Activated CD4-positive, alpha-beta T cell treated with anti-CD3 and anti-CD28 coated beads, Interleukin-2, Interleukin-6, amounts not matched to agents 100 ng/mL and 50 ng/mL, durations not matched to agents 16 hours and 8 hours (primary cell): ENCODE measurements around the gene MTSS2.
"Not testable (repeated sequence)": the region's sequence is repeated elsewhere in the genome, so short reads cannot be mapped to it uniquely, and the experiment has no call there.

Experiments used
- DNase-seq: peaks from one replicate; pipeline ENCODE4 v3.0.0-alpha.2; 2020

The MTSS2 gene

GRCh38 chr16:70684146-70685060 lies 1.4 kb downstream of the MTSS2 start:
- DNase-seq = no peak

GRCh38 chr16:70683146-70683944 lies 2.5 kb downstream of the MTSS2 start:
- no peak for DNase-seq

DNA sequence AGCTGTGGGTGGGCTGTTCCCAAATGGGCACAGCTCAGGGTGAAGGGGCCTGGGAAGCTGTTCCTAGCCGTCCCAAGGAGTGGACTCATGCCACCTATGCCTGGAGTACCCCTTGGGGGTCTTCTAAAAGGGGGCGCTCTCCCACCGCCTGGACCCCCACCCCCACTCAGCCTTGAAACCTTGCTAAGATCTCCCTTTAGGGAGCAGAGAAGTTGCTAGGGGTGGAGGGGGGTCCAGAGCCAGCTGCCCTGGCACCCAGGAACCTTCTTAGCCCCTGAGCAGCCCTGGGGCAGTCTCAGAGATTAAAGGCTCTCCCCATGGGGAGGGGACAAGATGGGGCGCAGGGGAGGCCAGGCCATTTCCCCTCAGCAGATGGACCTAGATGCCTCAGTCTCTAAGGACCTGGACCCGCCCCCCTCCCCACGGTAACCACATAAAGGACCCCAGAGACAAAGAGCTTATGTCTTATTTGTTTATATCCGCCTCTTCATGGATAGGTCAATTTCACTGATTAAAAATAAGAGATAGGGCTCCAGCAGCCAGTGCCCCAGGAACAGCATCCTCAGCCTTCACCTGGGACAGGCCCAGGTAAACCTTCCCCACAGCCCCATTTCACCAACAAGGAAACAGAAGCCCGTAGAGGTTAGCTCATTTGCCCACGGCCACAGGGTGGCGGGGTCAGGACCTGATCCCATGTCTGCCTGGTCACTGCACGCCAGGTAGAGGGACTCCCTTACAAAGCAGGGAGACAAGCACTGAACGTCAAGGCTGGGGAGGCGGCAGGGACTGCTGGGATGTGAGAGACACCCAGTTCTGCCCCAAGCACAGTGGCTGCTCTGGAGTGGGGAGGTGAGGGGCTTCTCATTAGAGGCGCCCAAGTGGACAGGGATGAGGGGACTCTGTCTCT lies 3.4 kb downstream of the MTSS2 start:
- DNase-seq = no peak

GRCh38 chr16:70681382-70682238 lies 4.2 kb downstream of the MTSS2 start:
- no peak for DNase-seq

DNA sequence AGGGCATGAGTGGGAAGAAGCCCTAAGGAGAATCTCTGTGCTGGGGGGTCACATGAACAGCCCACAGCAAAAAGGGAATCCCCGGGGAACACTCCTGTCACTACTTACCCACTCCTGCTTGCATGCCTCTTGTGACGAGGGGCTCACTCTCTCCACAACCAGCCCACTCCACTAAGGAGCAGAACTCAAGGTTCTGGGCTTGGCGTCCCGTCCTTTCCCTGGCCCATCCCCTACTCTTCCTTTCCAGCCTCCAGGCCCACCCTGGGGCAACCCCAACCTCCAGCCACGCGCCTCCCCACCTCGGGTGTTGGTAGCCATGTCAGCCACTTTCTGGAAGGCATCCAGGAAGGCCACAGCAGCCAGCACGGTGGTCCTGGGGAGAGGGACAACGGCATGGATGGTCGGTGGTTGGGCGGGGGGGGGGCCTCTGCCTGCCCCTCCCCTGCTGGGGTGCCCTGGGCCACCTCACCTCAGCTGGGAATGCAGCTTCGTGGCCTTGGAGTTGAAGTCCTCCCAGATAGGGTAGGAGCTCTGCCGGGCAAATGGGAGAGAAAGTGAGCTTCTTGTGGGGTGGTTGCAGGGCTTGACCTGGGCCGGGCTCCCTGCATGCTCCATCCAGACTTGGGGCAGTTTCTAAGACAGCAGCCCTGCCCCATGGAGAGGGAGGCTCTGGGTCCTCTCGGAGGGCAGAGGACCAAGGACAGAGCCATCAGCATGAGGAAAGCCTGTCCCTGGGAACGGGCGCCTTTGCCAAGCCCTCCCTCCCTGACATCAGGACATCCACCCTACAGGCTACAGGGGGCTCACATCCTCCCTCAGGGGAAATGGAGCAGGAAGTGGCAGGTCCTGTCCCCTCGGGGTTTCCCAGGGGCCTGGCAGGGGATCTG lies 5.1 kb downstream of the MTSS2 start:
- DNase-seq = no peak

DNA sequence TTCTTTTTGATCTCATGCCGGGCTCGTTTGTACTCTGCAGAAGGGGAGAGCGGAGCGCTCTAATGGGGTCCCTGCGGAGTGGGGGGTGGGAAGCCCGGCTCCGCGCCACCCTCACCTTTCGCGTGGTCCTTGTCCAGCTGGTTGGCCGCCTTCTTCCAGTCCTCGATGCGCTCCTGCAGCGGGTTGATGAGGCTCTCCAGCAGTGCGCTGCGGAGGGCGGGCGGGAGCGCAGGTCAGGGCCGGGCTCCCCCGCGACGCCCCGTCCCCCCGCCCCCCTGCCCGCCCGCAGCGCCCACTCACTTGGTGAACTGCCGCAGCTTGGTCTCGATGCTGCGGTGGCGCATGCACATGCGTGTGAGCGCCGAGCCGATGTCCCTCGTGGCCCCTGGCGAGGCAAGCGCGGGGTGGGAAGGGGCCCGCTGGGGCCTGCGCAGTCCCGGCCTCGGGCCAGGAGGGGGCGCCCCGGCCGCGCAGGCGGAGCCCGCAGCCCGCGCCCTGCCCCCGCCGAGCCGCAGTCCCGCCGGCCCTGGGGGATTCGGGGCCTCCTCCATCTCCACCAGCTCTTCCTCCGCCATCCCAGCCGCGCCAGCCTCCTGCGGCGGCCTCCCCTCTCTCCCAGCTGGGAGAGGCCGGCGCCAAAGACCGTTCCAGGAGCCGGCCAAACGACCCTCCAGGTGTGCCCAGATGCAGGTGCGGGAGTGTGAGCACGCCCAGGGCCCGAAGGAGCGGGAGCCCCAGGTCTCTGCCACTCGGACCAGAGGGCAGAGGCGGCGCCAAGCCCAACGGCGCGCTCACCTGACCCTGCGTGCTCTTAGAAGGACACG lies 6.0 kb downstream of the MTSS2 start:
- no peak for DNase-seq

DNA sequence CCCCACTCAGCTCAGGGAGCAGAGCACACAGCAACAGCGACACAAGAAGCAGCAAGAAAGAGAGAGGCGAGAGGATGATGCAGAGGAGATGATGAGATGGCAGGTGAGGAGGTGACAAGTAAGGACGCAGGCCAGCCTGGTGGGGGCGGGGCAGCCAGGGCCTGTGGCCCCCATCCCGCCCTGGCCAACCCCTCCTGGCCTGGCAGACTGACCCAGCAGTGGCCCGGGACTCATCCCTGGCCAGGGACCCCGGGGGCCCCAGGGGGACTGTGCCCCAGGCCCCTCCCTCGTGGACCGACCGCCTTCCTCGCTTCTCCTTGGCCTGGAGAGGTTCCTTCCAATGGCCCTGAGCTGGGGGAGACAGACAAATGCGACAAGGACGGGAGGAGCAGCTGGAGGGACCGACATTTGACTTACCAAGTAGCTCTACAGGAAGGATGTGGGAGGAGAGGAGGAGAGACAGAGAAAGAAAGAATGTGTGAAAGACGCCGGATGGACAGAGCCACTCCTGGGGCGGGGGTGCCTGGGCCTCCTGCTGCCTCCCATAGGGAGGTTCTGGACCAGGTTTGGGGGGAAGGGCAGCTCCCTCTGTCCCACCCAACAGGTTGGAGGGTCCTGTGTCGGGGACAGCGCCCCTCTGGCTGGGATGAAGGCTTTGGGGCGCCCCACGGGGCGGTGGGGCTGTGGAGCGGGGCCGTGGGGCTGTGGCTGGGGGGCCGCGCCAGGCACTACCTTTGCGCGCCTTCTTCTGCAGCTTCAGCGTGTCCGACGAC lies 6.8 kb downstream of the MTSS2 start:
- DNase-seq = no peak

GRCh38 chr16:70678121-70678897 lies 7.5 kb downstream of the MTSS2 start:
- no peak for DNase-seq

- no peak for DNase-seq
These were observed 8.2 kb downstream of the MTSS2 start for GRCh38 chr16:70677499-70678120.

GRCh38 chr16:70676675-70677498 lies 9.0 kb downstream of the MTSS2 start:
- no peak for DNase-seq

DNA sequence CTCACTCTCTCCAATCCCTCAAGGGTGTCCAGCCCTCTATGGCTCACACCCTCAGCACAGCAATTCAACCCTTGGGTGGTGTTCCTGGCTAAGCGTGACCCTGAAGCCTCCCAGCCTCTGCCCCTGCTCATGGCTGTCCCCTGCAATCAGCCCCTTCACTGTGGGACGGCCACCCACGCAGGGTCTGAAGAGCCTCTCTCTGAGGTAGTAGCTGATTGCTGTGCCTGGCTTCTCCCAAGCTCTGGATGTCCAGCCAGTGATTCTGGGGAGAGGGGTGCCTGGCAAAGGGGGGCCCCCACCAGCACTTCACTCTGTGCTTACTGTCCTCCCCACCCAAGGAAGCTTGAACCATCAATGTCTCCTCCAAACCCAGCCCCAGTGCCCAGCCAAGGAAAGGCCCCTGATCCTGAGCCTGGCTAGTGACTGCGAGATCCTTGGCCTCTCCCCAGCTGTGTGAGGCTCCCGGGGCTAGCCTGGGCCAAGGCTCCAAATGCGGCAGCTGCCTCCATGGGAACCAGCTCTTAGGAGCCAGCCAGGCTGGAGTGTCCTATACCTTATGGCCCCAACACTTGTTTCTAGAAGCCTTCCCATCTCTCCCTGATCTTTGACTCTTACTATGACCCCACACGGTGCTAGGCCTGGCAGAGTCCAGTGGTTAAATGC lies 9.9 kb downstream of the MTSS2 start:
- no peak for DNase-seq

DNA sequence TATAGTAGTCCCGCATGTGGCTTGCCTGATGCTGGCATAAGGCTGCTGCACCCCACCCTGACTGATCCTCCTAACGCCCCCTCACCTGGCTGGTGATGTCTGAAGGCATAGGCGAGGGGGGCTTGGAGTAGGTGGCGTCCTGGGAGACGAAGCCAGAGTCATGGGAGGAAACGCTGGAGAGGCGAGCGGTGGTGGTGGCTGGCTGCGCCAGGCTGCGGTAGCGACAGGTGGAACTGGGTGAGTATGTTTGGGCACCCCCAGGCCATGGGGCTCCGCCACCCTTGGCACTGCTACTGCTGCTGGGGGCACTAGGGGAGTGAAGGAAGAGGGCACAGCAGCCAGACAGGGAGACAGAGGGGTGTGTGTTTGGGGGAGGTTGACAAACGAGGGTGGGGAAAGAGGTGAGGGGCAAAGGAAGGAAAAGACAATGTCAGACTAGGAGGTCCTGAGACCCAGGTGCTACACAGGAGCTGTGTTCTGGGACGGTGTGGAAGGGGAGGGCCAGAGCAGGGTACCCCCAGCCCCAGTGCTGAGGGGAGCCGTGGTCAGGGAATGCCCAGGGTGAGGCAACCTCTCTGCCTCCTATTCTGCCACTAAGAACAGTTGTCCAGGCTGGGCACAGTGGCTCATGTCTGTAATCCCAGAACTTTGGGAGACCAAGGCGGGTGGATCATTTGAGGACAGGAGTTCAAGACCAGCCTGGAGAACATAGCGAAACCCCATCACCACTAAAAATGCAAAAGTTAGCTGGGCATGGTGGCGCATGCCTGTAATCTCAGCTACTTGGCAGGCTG lies 11.4 kb downstream of the MTSS2 start:
- no peak for DNase-seq

DNA sequence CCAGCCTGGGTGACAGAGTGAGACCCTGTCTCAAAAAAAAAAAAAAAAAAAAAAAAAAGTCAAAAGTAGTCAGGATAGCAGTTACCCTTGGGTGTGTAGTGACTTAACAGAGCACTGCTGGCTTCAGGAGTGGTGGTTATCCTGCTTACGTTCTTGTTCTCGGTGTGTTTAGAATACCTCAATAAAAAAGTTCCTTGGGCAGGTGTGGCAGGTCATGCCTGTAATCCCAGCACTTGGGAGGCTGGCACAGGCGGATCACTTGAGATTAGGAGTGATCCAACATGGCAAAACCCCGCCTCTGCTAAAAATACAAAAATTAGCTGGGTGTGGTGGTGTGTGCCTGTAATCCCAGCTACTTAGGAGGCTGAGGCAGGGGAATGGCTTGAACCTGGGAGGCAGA lies 14.9 kb downstream of the MTSS2 start:
- not testable (repeated sequence) for DNase-seq

DNA sequence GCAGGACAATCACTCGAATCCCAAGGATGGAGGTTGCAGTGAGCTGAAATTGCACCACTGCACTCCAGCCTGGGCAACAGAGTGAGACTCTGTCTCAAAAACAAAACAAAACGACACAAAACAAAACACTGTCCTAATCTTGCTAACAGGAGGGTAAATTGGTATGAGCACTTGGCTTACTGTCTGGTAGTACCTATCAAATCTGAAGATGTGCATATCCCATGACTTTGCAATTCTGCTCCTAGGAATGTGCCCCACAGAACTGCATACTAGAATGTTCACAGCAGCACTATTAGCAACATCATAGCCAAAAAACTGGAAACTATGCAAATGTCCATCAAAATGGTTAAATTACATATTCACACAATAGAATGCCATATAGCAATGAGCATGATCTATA lies 15.7 kb downstream of the MTSS2 start:
- DNase-seq = no peak
